GM21619 (cell line): ENCODE data around the gene PRSS8.
"Not testable (repeated sequence)": the region's sequence is repeated elsewhere in the genome, so short reads cannot be mapped to it uniquely, and the experiment has no call there.

Source experiments
- ATAC-seq: cut with Tn5 transposase; IDR thresholded peaks from one replicate; pipeline ENCODE4 v1.9.1; 2021; ENCODE audit not compliant: unreplicated experiment

The PRSS8 gene

GRCh38 chr16:31135535-31136286 lies at the start of gene PRSS8:
PRSS8 (minus strand) TSS chr16:31135727; CDS start chr16:31135498, 229 bp downstream.
- no peak for ATAC-seq

- no peak for ATAC-seq
Observed at GRCh38 chr16:31184888-31185287, 49.4 kb upstream of the PRSS8 start.

GRCh38 chr16:31183432-31184428 lies 48.2 kb upstream of the PRSS8 start:
- ATAC-seq = no peak

GRCh38 chr16:31182391-31182790 lies 46.9 kb upstream of the PRSS8 start:
- ATAC-seq = no peak

- no peak for ATAC-seq
Observed at GRCh38 chr16:31181102-31181830, 45.7 kb upstream of the PRSS8 start.

GRCh38 chr16:31179747-31180459 lies 44.4 kb upstream of the PRSS8 start, which contains the start of gene FUS:
FUS (plus strand) TSS chr16:31180139; CDS start chr16:31180215, 76 bp downstream.
- ATAC-seq = peak; percentile 37

- ATAC-seq = peak; percentile 2
Observed at GRCh38 chr16:31179219-31179746, 43.8 kb upstream of the PRSS8 start.

GRCh38 chr16:31177136-31177535 lies 41.6 kb upstream of the PRSS8 start:
- no peak for ATAC-seq

- not testable (repeated sequence) for ATAC-seq
Observed at GRCh38 chr16:31170048-31170447, 34.5 kb upstream of the PRSS8 start.

GRCh38 chr16:31168848-31169247 lies 33.3 kb upstream of the PRSS8 start:
- no peak for ATAC-seq

GRCh38 chr16:31167315-31167714 lies 31.8 kb upstream of the PRSS8 start:
- no peak for ATAC-seq

- ATAC-seq = no peak
Observed at GRCh38 chr16:31157136-31157535, 21.6 kb upstream of the PRSS8 start.

- ATAC-seq = not testable (repeated sequence)
Observed at GRCh38 chr16:31150976-31151375, 15.4 kb upstream of the PRSS8 start.

GRCh38 chr16:31149894-31150890 lies 14.7 kb upstream of the PRSS8 start, which contains the start of gene PRSS36:
PRSS36 (minus strand) TSS chr16:31150066; CDS start chr16:31150035, 31 bp downstream.
- no peak for ATAC-seq

GRCh38 chr16:31149332-31149731 lies 13.8 kb upstream of the PRSS8 start:
- ATAC-seq = no peak

- ATAC-seq = no peak
Observed at GRCh38 chr16:31148896-31149295, 13.4 kb upstream of the PRSS8 start.

GRCh38 chr16:31148281-31148728 lies 12.8 kb upstream of the PRSS8 start:
- ATAC-seq = no peak

GRCh38 chr16:31147574-31147973 lies 12.0 kb upstream of the PRSS8 start:
- ATAC-seq = no peak
